RWPE1 (cell line): ENCODE data around the gene MAGI3.

ENCODE experiments used
- CTCF ChIA-PET: fragments of 350-600 bp; sonication (Branson Sonifier 250); formaldehyde crosslinking; extraction: SDS; loops from one replicate; lab custom pipeline; 2021; lab: Yijun Ruan, JAX
- POLR2A ChIA-PET: fragments of 400-600 bp; formaldehyde crosslinking; extraction: SDS; loops from one replicate; lab custom pipeline; 2020; ENCODE audit warnings: antibody characterized with exemption; ENCODE audit not compliant: low non-redundant PET; lab: Yijun Ruan, JAX
- DNase-seq: peaks from one replicate; pipeline ENCODE4 v3.0.0; 2012; ENCODE audit warnings: low spot score
- H3K27ac ChIP-seq: fragments of 450-650 bp; 2 replicates; pipeline ENCODE4 v1.5.1; 2017
- TF ChIP-seq, protein P1 (sequence below): fragments of 450-650 bp; conservative IDR thresholded peaks from 2 replicates; pipeline ENCODE4 v1.5.1; 2017; ENCODE audit warnings: low read depth, mild to moderate bottlenecking

Gene MAGI3

DNA sequence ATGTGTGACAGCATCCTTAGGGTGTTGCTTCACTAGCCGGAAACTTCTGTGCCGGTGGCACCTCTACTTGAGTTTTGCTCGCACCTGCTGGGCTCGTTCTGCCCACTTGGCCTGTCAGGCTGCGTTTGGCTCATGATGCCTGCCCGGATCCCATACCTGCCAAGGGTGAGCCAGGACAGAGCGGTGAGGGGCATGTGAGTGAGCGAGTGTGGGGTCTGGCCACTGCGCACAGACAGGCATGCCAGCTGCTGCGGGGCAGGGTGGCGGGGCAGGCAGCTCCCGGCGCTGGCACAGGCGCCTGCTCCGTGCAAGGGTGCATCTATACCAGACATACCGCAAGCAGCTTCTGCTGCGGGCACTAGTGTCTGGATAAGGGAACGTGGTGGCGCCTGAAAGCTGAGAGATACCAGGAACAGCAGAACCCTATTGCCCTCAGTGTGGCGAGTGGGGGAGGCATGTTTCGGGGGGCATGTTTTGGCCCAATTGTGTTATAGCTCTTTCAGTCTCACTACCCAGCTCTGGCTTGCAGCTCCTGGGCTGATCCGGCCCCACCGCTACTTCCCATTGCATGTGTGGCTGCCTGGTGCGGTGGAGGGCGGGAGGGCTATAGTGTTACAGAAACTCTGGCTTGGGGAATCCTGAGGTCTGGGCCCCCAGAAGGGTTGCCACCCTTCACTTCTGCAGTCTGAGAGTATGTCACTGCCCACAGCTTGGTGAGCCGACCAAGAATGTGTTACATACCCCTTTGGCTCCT is 32.2 kb downstream of the MAGI3 start:
- CTCF ChIA-PET = interaction anchor here (0.5 to 0.7 kb wide), 2 partner anchors 17 to 24 kb away, joined by 3 read pairs; no protein-coding TSS in a partner anchor

DNA sequence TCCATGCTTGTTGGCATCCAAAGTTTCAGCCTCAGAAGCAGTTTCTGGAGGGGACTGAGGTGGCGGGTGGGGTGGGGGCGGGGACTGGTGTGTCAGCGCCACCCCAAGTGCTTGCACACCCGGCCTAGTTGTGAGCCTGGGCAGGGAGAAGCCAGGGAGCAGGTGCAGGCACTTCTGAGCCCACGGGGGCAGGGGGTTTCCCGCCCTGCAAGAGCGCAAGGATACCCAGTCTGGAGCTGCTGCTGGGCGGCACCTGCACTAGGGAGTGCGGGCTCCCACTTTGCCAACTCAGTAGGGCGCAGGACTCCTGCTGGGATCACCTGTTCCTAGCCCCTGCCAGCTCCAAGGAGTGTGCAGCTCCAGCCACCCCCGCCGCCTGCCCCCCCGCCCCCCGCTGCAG is 33.5 kb downstream of the MAGI3 start:
- TF ChIP-seq, protein P1, sequence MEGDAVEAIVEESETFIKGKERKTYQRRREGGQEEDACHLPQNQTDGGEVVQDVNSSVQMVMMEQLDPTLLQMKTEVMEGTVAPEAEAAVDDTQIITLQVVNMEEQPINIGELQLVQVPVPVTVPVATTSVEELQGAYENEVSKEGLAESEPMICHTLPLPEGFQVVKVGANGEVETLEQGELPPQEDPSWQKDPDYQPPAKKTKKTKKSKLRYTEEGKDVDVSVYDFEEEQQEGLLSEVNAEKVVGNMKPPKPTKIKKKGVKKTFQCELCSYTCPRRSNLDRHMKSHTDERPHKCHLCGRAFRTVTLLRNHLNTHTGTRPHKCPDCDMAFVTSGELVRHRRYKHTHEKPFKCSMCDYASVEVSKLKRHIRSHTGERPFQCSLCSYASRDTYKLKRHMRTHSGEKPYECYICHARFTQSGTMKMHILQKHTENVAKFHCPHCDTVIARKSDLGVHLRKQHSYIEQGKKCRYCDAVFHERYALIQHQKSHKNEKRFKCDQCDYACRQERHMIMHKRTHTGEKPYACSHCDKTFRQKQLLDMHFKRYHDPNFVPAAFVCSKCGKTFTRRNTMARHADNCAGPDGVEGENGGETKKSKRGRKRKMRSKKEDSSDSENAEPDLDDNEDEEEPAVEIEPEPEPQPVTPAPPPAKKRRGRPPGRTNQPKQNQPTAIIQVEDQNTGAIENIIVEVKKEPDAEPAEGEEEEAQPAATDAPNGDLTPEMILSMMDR = no peak
- ChIA-PET POLR2A (no interaction called here), CTCF (no interaction called here)
- no peak overlapping the region for H3K27ac ChIP-seq
- no peak for DNase-seq

More for the DNA sequence above, 32.2 kb downstream of the MAGI3 start:
- POLR2A ChIA-PET = no interaction called here
- TF ChIP-seq, protein P1 = no peak
- no peak overlapping the region for H3K27ac ChIP-seq
- no peak for DNase-seq

DNA sequence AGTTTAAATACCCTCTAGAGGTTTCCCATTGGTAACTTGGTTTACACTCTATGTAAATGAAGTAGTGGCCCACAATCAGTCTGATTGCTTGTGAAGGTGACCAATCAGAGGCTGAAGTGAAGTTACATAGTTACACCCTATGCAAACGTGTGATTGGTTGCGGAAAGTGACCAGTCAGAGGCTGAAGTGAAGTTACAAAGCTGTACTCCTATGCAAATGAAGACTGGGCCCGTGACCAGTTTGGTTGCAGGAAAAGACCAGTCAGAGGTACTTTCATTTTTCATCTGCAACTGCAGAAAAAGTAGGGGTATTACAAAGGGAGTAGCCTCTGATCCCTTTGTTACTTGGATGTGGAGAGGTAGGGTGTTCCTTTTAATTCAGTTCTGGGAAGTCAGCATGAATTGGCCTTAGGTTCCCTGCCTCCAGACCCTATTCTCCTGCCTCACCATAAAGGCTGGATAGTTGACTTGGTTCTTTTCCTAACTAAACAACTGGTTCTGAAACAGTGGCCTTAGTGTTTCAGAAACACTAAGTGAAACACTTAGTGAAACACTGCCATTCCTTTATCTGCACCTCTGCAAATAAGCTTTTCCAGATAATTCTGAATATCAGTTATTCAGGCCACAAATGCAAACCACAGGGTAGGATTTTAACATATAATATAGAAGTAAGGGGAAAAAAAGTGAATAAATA is 39.3 kb downstream of the MAGI3 start:
- no peak overlapping the region for H3K27ac ChIP-seq
- ChIA-PET POLR2A (no interaction called here), CTCF (no interaction called here)
- TF ChIP-seq, protein P1 = no peak
- DNase-seq = no peak

DNA sequence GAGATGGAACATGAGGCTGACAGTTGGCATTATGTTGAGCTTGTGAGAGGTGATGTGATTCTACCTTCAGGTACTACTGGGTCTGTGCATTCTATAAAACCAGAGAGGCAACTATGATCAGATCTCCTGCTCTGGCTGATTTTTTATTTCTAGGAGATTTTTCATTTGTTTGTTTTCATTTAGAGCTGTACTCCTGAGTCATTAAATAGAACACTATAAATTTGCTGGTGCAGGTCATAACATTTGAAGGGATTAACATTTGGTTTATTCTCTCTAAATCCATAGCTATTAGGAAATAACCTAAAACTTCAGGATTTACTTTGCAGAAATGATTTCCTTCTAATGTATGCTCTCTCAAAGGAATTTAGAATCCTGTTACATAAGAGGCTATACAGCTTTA is 42.9 kb downstream of the MAGI3 start:
- CTCF ChIA-PET = no interaction called here
- DNase-seq = no peak
- POLR2A ChIA-PET = no interaction called here
- TF ChIP-seq, protein P1 = no peak
- H3K27ac ChIP-seq = no peak overlapping the region

DNA sequence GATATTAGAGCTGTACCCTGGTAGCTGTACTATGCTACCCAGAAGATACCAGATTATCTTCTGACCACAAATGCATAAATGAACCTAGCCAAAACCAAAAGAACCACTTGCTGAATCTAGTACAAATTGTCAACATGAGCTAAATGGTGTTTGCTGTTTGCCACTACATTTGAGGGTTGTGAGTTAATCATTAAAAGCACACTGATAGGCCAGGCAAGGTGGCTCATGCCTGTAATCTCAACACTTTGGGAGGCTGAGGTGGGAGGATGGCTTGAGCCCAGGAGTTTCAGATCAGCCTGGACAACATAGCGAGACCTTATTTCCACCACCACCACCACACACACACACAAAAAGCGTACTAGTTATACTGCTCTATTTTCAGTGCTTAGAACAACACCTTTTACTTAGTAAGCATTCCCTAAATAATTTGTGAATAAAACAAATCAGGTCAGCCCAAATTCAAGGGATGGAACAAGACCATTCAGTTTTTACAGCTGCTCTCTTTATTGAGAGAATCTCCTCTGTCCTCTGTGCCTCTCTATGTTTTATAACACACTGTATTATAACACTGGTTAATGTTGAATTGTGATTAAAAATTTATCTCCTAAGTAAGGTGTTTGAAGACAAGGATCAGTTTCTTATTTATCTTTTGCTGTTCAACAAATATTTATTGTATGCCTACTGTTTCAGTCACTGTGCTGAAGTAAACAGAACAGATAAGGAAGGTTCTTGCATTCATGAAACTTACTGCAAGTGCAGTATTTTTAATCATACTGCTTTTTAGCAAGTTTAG is 44.0 kb downstream of the MAGI3 start:
- POLR2A ChIA-PET = no interaction called here
- CTCF ChIA-PET = interaction anchor here (0.6 kb wide), 1 partner anchor 19 kb away, joined by 3 read pairs; no protein-coding TSS in a partner anchor

DNA sequence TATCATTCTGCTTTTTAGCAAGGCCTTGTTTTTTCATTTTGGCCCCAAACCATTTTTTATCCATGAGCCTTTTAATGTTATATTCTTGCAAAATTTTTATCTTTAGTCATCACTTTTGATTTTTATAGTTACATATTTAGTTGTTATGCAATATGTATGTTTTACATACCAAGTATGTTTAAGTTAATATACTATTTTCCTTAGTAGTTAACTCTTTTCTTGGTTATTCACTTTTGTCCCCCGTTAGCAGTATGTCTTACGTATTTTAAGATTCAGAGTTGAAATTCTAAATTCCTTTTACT is 44.5 kb downstream of the MAGI3 start:
- ChIA-PET POLR2A (no interaction called here), CTCF (no interaction called here)
- no peak overlapping the region for H3K27ac ChIP-seq
- no peak for DNase-seq
- TF ChIP-seq, protein P1 = no peak

More for the DNA sequence above, 44.0 kb downstream of the MAGI3 start:
- no peak for DNase-seq
- no peak overlapping the region for H3K27ac ChIP-seq
- TF ChIP-seq, protein P1 = no peak
